Activated naive CD4-positive, alpha-beta T cell (primary cell): ENCODE data around the gene AGAP3.

Experiments used
- DNase-seq, 4 experiments: peaks; one replicate each; lab custom pipeline; 2025; lab: John Stamatoyannopoulos, UW

Gene AGAP3

GRCh38 chr7:151074817-151075661 is 11.2 kb upstream of the AGAP3 start:
- DNase-seq = no peak

DNA sequence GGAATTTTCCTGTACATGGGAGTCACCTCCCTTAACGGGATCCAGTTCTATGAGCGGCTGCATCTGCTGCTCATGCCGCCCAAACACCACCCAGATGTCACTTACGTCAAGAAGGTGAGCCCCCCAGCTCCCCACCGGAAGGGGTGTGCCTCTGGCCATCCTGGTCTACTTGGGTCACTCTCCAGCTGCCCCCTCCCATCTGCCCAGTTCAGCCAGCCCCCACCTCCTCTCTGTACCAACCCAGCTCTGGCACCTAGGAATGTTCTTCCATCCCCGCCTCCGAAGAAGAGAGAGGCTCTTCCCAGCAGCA is 10.7 kb upstream of the AGAP3 start:
- DNase-seq = no peak

- no peak for DNase-seq
These were observed 10.3 kb upstream of the AGAP3 start for GRCh38 chr7:151075978-151076426.

DNA sequence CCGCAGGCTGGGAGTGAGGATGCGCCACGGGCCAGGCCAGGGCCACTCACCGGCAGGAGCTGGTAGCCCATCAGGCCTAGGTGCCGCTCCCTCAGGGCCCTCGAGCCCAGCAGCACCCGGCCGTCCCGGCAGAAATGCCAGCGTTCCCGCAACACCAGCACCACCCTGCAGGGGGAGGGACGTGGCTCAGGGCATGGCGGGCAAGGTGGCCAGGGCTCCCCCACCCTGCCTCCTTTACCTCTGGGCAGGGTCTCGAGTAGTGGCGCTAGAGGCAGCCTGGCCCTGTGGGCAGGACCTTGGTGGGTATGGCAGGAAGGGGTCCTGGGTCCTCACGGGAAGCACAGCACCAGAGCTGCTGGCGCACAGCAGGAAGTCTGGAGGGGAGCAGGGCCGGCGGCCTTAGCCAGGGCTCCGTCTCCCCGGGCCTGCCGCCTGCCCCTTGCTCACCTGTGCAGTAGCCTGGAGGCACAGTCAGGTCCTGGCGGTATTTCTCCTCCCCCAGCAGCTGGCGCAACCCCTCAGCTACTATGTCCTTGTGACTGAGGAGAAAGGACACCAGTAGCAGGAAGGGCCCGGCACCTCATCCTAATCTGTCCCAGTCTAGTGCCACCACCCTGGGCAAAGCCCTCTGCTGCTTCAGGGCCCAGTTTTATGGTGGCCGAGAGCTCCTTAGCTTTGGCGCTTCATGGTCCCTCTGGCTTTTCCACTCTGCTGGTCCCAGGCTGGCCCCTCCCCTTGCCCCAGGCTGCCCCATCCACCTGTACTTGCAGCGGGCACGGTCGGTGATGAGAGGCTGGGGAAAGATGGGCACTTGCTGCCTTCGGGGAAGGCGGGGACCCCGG is 9.2 kb upstream of the AGAP3 start:
- no peak for DNase-seq

GRCh38 chr7:151077705-151078232 is 8.5 kb upstream of the AGAP3 start:
- no peak for DNase-seq

- no peak for DNase-seq
These were observed 7.8 kb upstream of the AGAP3 start for GRCh38 chr7:151078233-151079040.

DNA sequence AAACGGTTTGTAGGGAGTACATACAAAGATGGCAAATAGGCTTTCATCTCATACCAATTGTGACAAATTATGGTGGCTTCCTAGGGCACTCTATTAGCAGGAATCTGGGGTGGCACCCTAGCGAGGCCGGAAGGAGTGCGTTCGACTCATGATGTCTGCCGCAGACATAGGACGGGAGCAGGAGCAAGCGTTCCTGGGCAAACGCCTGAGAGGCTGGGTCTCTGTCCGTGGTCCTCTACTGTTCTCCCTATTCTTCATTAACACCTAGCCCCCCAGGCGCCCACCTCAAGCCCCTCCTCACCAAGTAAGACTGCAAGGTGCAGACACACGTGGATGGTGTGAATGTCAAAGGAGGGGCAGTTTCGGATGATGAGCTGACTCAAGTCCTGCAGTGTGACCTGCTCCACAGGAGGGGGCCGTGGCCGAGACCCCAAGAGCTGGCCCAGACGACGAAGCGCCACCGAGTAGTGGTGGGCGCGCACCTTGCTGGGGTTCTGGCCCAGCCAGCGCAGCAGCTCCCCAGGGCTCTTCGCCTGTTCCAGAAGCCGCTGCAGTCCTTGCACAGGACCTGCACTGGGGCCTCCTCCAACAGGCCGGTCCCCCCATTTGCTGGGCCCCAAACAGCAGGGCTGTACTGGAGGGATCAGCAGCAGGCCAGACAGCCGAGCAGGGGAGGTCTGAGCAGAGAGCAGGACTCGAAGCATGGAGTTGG is 6.9 kb upstream of the AGAP3 start:
- DNase-seq = no peak

GRCh38 chr7:151080067-151080521 is 6.2 kb upstream of the AGAP3 start:
- no peak for DNase-seq

- peak; percentile 45 to 80 (median 76) for DNase-seq
These were observed 5.6 kb upstream of the AGAP3 start, which contains the start of gene FASTK for GRCh38 chr7:151080522-151081169. Gene FASTK, minus strand, starts transcription at chr7:151080809. Its CDS starts 43 bp downstream, at chr7:151080766.

- no peak for DNase-seq
These were observed 4.8 kb upstream of the AGAP3 start for GRCh38 chr7:151081170-151082101.

DNA sequence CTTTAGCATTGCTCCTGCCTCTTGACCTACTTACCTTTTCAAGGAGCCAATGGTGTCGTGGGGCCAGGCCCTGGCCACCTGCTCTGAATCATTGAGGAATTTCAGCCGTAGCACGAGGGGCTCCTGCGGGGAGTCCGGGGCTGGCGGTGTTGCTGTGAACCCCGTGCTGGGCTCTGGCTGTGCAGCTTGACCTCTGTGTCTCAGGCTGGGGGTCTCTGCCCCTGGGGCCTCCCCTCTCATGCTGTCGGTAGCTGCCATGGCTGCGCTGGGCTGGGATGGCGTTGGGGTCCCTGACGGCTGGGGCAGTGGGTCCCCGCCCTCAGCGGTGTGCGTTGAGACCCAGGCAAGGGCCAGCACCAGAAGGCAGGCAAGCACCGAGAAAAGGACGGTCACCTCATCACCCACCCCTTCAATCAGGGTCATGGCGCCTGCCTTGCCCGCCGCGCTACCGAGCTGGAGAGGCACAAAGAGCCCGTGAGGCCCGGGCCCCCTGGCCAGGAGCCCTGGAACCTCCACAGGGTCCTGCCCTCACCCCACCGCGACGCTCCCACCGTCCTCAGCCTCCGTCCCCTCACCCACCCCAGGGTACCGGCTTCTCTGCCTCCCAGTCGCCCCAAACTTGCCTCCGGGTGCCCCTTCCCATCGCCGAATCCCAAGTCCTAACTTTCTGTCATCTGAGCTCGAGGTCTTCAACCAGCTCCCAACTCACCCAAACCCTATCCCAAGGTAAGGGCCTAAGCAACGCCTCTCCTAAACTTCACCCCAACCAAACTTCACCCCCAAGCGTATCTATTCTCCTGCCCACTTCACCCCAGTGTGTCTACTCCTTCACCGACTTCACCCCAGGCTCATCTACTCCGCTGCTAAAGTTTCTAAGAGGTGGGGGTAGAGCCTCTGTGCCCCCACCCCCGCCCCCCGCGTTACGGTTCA is 3.9 kb upstream of the AGAP3 start:
- DNase-seq = no peak

DNA sequence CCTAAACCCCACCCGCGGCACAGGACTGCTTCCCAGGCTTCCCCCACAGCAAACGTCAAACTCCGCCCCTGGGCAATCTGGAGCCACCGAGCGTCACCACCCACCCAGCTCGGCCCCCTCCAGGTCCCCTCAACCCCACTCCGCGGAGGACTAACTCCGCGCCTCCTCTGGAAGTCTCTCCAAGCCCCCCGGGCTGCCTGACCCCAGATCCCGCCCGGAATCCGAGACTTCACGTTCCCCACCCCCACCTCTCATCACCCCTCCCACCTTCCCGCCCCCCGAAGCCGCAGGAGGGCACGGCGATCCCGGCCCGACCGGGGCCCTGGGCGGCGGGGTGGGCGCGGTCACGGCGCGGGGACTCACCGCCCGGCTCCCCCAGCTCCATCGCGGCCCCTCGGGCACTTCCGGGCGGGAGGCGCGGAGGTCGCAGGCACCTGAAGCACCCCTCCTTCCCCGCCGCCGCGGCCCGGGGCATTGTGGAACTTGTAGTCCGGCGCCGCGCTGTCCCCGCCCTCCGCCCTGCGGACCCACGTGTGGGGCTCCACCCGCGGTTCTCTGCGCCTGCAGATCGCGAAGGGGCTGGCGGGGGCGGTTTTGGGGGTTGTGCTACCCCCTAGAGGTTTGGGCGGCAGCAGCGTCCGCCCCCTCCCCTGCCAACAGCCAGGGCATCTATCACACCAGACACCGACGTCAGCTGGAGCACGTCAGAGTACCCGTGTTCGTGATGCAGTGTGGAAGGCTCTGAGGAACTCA is 3.0 kb upstream of the AGAP3 start, which contains the start of gene TMUB1:
TMUB1 (minus strand) TSS at position 423 of the 753 bp plus-strand sequence. CDS start 930 bp downstream, outside the sequence.
- peak; percentile 41 to 78 (median 56) for DNase-seq

DNA sequence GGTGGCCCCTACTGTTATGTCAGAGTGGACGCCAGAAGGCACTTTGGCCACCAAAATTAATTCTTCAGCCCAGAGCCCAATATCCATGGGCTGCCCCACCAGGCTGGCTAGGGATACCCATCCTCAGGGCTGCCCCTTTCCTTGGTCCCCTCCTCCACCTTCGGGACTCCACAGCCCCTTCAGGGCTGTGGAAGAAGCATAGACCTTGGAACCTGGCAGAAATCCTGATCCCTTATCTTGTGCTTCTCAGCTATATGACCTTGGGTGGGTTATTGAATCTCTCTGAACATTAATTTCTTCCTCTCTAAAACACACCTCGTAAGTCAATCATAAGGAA is 2.5 kb upstream of the AGAP3 start:
- no peak for DNase-seq

GRCh38 chr7:151085329-151085690 is 965 bp upstream of the AGAP3 start:
- no peak for DNase-seq

GRCh38 chr7:151086802-151087244 is 548 bp downstream of the AGAP3 start:
- no peak for DNase-seq

DNA sequence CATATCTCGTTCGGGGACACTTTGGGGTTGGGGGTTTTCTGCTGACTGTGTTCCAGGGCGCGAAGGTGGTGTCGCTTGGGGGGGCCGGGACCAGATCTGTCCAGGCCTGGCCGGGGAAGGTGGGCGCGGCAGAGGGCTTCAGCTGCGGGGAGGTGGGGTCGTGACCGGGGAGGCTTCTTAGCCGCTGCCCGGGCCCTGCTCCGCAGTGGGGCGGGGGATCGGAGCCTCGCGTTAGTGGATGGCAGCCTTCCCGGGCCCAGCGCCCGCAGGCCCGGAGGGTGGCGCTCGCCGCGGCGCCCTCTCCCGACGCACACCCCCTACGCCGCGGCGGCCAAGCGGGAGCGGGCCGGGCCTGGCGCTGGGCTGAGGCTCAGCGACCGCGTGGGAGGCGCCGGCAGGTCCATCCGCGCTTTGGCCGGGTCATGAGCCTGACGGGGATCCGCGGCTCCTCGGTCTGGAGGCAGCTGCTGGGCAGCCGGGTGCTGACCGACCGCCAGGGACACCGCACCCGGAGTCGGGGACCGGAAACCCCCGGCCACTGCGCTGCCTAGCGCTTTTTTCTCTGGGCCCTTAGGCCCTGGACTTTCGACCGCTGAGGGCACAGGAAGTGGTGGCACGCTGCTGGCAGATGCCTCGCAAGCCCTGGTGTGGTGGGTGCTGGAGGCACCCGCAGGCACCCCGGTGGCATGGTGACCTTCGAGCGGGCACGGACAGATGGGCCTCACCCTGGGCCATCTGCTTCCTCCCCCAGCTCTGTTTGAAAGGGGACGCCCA is 1.2 kb downstream of the AGAP3 start:
- DNase-seq = no peak
